SU-DHL-6 (cell line): Measurements from ENCODE around the gene GPHN.

Experiments
- CTCF ChIP-seq: fragments of 200-600 bp; sonication (generic); IDR thresholded peaks from one replicate; pipeline ENCODE4 v1.5.1; 2017; ENCODE audit warnings: antibody characterized with exemption, mild to moderate bottlenecking, low read length, moderate library complexity; ENCODE audit not compliant: insufficient read depth, poor library complexity, severe bottlenecking
- EZH2phosphoT487 ChIP-seq: fragments of 200-600 bp; sonication (generic), shearing (Covaris generic); conservative IDR thresholded peaks from 2 replicates; pipeline ENCODE4 v1.6.1; 2018; ENCODE audit warnings: mild to moderate bottlenecking, antibody characterized with exemption, low read length, moderate library complexity, mixed read lengths

GRCh38 chr14:67221982-67222328 lies 714.0 kb downstream of the GPHN start:
- TF ChIP-seq CTCF (no peak), EZH2phosphoT487 (no peak)
